Coronary artery (tissue), 2 donors: ENCODE results near the gene SLC35F2.
"Not testable (repeated sequence)": the region's sequence is repeated elsewhere in the genome, so short reads cannot be mapped to it uniquely, and the experiment has no call there.

ENCODE experiments used
- DNase-seq: peaks from one replicate; pipeline ENCODE4 v3.0.0-alpha.2; 2017; ENCODE audit warnings: low spot score
- H3K27ac ChIP-seq, 2 donors: fragments of 200-600 bp; sonication (generic); one replicate each; pipeline ENCODE4 v1.5.1; 2016 to 2019
- H3K4me3 ChIP-seq: fragments of 200-600 bp; sonication (generic); 2 replicates; pipeline ENCODE4 v1.5.1; 2016; ENCODE audit warnings: mild to moderate bottlenecking, moderate library complexity
- TF ChIP-seq, protein P1 (sequence below): fragments of 200-600 bp; sonication (generic); IDR thresholded peaks from one replicate; pipeline ENCODE4 v1.5.1; 2019; ENCODE audit warnings: antibody characterized with exemption

SLC35F2 gene

DNA sequence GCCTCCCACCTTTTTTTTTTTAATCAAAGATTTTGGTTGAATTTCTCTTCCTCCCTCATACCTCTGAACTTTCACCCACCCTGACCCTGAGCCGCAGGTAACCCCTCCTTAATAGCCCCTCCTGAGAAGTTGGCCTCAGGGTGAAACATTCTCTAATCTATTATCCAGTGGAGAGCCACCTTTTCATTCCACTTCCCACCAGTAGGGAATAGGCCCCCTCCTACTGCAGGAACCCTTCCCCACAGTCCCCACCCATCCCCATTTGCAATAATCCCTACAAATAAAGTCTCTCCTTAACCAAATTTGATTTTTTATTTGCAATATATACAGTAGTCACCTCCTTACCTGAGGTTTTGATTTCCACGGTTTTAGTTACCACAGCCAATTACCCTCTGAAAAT is 2.1 kb upstream of the SLC35F2 start:
- TF ChIP-seq, protein P1, sequence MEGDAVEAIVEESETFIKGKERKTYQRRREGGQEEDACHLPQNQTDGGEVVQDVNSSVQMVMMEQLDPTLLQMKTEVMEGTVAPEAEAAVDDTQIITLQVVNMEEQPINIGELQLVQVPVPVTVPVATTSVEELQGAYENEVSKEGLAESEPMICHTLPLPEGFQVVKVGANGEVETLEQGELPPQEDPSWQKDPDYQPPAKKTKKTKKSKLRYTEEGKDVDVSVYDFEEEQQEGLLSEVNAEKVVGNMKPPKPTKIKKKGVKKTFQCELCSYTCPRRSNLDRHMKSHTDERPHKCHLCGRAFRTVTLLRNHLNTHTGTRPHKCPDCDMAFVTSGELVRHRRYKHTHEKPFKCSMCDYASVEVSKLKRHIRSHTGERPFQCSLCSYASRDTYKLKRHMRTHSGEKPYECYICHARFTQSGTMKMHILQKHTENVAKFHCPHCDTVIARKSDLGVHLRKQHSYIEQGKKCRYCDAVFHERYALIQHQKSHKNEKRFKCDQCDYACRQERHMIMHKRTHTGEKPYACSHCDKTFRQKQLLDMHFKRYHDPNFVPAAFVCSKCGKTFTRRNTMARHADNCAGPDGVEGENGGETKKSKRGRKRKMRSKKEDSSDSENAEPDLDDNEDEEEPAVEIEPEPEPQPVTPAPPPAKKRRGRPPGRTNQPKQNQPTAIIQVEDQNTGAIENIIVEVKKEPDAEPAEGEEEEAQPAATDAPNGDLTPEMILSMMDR: no peak
- Histone ChIP-seq H3K4me3 (no peak overlapping the region), H3K27ac (no peak overlapping the region)
- DNase-seq: no peak

DNA sequence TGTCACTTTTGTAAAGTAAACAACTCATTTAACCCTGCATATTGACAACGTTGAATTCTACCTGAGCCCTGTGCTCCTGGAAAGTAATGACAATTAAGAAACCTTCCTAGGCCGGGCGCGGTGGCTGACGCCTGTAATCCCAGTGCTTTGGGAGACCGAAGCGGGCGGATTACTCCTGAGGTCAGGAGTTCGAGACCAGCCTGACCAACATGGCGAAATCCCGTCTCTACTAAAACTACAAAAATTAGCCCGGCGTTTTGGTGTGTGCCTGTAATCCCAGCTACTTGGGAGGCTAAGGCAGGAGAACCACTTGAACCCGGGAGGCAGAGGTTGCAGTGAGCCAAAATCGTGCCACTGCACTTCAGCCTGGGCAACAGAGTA is 1.6 kb upstream of the SLC35F2 start:
- not testable (repeated sequence) for H3K27ac ChIP-seq, H3K4me3 ChIP-seq, DNase-seq

DNA sequence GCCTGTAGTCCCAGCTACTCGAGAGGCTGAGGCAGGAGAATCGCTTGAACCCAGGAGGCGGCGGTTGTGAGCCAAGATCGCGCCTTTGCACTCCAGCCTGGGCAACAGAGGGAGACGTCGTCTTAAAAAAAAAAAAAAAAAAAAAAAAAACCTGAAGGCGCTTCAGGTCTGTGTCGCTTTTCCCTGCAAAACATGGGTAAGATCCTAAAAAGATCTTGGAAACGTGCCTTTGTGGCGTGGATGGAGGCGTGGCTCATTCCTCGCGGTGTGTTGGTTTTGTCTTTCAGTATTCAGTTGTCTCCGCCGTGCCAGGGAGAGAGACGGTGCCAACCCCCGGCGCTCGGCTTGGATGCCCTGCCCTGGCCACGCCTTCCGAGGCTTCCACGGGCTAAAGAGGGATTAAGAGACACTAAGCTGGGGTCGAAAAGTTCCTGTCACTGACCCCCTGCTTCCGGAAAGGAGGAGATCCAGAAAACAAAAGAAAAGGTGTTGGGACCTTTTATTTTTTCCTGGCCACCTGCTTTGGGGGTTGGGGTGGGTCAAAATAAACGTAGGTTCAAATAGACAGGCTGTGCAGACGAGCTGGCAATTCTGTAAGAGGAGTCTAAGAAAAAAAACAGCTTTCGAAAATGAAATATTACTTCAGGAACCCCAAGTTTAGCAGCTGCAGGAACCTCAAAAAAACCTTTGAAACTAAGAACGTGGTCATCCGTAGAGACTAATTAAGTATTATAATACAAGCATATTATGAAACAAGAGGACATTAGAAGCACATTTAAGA is 1.1 kb upstream of the SLC35F2 start:
- DNase-seq: no peak
- TF ChIP-seq, protein P1: no peak
- peak overlapping the region; percentile 80 for H3K4me3 ChIP-seq
- no peak overlapping the region for H3K27ac ChIP-seq

DNA sequence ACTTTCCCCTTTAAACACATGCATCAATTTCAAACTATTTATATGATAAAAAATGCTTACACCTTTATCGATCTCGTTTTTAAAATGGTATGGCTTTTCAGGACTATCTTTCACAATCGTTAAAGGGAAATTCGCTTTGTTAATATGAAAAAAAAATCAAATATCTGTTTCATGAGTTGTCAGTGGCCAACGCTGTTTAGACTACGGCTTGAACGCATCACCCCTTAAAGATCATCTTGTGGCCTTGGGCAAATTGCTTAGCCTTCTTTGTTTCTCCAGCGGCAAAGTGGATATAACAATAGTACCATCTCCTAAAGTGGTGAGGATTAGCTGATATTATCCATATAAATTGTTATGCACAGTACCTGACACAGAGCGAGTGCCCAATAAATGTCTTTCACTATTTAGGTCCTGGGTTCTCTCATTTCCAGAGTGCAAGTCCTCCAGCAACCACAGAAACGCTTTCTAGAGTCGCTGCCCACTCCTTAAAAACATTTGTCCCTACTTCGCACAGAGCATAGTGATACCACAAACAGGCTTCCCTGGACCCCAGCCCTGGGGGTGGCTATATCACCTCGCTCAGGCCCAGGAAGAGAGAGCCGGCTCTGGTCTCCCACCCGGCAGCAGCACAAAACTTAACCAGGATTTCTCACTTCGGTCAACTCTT is 904 bp downstream of the SLC35F2 start:
- no peak for DNase-seq
- peak overlapping the region; percentile 80 for H3K4me3 ChIP-seq
- TF ChIP-seq, protein P1: no peak
- H3K27ac ChIP-seq: peak overlapping the region in 1 of 2 donors; percentile 72

DNA sequence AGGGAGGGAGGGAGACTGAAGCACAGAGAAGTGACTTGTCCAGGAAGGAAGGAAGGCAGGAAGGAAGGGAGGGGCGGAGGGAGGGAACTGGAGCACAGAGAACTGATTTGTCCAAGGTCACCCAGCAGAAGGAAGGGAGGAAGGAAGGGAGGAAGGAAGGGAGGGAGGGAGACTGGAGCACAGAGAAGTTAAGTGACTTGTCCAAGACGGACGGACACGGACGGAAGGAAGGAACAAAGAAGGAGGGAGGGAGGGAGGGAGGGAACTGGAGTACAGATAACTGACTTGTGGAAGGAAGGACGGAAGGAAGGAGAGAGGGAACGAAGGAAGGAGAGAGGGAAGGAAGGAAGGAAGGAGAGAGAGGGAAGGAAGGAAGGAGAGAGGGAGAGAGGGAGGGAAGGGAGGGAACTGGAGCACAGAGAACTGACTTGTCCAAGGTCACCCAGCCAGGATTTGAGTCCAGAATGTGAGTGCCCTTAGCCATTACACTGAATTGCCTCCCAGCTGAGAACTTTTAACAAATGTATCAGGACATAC is 1.5 kb downstream of the SLC35F2 start:
- Histone ChIP-seq H3K4me3 (no peak overlapping the region), H3K27ac (peak overlapping the region in 1 of 2 donors; percentile 41)
- TF ChIP-seq, protein P1: no peak
- DNase-seq: no peak

DNA sequence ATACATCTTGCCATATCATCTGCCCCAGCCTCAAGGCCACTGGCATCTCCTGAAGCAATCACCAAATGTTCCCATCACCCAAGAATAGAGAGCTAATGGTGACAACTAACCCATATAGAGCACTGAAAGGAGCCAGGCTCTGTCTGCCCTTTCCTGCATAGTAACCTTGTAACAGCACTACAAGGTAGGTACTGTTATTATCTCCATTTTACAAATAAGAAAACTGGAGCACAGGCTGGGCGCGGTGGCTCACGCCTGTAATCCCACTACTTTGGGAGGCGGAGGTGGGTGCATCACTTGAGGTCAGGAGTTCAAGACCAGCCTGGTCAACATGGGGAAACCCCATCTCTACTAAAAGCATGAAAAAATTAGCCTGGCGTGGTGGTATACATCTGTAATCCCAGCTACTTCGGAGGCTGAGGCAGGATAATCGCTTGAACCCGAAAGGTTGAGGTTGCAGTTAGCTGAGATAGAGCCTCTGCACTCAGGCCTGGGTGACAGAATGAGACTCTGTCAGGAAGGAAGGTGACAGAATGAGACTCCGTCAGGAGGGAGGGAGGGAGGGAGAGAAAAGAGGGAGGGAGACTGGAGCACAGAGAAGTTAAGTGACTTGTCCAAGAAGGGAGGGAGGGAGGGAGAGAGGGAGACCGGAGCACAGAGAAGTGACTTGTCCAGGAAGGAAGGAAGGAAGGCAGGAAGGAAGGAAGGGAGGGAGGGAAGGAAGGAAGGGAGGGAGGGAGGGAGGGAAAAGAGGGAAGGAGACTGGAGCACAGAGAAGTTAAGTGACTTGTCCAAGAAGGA is 2.2 kb downstream of the SLC35F2 start:
- no peak overlapping the region for H3K4me3 ChIP-seq
- DNase-seq: no peak
- TF ChIP-seq, protein P1: no peak
- H3K27ac ChIP-seq: peak overlapping the region in 1 of 2 donors; percentile 41

DNA sequence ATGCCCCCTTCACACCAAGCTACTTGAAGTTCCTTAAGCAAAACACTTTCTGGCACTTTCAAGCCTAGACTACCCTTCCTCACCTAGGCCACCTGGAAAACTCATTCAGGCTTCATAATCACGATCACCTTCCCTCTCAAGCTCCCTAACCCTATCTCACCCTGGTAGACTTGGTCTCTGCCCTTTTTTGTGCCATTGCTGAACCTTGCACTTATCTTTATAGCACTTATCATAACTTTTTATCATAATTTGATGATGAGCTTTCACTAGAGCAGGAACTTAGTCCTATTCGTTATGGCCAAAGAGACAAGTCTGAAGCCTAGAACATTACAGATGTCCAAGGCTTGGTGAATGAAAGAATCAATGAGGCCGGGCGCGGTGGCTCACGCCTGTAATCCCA is 5.5 kb downstream of the SLC35F2 start:
- no peak overlapping the region for H3K27ac ChIP-seq
- no peak overlapping the region for H3K4me3 ChIP-seq
- no peak for DNase-seq
- TF ChIP-seq, protein P1: no peak
